ENCODE measurements around the gene KSR2.

- TF ChIP-seq CTCF (conservative IDR thresholded peaks at IDR 0.05), result no peak
- TF ChIP-seq EZH2 (IDR thresholded peaks at IDR 0.05; ENCODE audit: low read depth), result no peak
Measured at GRCh38 chr12:117968826-117969659, at the start of gene KSR2.
